ENCODE measurements around the gene KCNQ4. TPM values are rescaled to one million over a fixed set of nuclear protein-coding genes. Genes with fewer than 3 reads are reported as not detected.

KCNQ4 gene
- total and polyA plus RNA-seq, 2 donors (not counting 1 experiment from before 2014, with no cell fraction given) = 0.16 to 0.20 TPM

DNA sequence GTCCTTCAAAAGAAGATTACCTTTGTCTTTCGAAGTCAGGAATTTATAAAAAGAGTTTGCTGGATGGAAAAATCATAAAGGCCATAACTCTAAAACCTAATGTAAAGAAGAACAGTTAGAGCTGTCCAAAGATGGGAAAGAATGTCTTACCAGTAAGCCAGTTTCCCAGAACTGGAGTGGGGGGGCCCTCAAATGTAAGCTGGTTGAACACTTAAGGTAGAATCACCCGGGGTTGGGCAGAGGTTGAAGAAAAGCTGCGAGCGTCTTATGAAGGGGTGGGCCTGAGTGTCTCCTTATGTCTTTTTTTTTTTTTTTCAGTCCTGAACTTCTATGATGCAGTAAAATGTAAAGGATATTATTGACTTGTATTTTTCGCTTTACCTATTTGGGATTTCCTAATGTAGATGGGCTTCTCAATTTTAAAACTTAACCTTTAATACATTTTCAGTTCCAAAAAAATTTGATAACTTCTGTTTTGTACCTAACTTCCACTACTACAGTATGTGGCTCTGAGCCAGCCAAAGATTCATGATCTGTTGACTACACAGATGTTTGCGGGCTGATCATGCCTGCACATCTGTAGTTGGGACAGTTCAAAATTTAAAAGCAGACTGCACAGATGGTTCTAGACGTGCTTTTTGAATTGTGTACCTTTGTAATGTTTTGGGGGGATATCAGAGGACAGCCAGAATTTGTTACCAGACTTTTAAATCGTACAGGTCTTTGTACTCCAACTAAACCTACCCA lies 48.5 kb upstream of the KCNQ4 start:
- ATAC-seq (ENCODE audit: low read depth) (no peak), DNase-seq (no peak)
- Mint-ChIP-seq H3K4me3 (no peak overlapping the region), H3K9me3 (ENCODE audit: insufficient read depth) (no peaks in the 10 kb centered on the region), H3K27me3 (no peaks in the 10 kb centered on the region), H3K27ac (no peak overlapping the region), H3K4me1 (peaks cover 47% of the 10 kb centered on the region)
- POLR2A ChIA-PET = no interaction called here
- Histone ChIP-seq H4K20me1 (ENCODE audit: control insufficient read depth, insufficient read depth, low read length, poor library complexity, severe bottlenecking) (peaks cover 67% of the 10 kb centered on the region), H2AFZ (ENCODE audit: insufficient read depth, low read depth, low read length, poor library complexity, severe bottlenecking) (no peak overlapping the region), H3K9ac (ENCODE audit: low read length) (no peak overlapping the region), H3K79me2 (ENCODE audit: control insufficient read depth, insufficient read depth, low read length) (peaks cover 86% of the 10 kb centered on the region), H3K36me3 (replicated peaks in 1 of 2; ENCODE audit: control extremely low read depth in 1 of 2, control insufficient read depth in 1 of 2, extremely low read depth in 1 of 2, insufficient read depth in 2 of 2, low read length in 1 of 2) (peaks cover 14 to 25% of the 10 kb centered on the region in 2 experiments), H3K9me3 (ENCODE audit: control extremely low read depth in 1 of 3, control insufficient read depth in 2 of 3, insufficient read depth in 1 of 3, low read length in 2 of 3) (no peaks in the 10 kb centered on the region), H3K4me1 (ENCODE audit: control insufficient read depth in 2 of 2, insufficient read depth in 2 of 2, low read length in 2 of 2) (peaks cover 0 to 3% of the 10 kb centered on the region in 2 donors), H3K27me3 (replicated peaks in 1 of 4; ENCODE audit: control extremely low read depth in 1 of 4, control insufficient read depth in 3 of 4, insufficient read depth in 4 of 4, low read length in 3 of 4) (no peaks in the 10 kb centered on the region), H3K4me3 (ENCODE audit: control extremely low read depth in 1 of 5, extremely low read depth in 1 of 5, insufficient read depth in 1 of 5, low read depth in 2 of 5, low read length in 4 of 5) (no peak overlapping the region), H3K27ac (ENCODE audit: low read length in 2 of 2) (peak overlapping the region in 1 of 2 donors; percentile 33), H3K4me2 (replicated peaks; ENCODE audit: low read depth, low read length, poor library complexity, severe bottlenecking) (no peak overlapping the region)
- CTCF ChIA-PET = interaction anchor here (1.0 kb wide), 1 partner anchor 13 kb away, joined by 4 read pairs; no protein-coding TSS in a partner anchor
- intact Hi-C loops (cut with micrococcal nuclease) = no loop called here
- no CpG with 5 or more reads among the region's 8 CpGs for WGBS (ENCODE audit: insufficient coverage)
- TF ChIP-seq, protein P1, sequence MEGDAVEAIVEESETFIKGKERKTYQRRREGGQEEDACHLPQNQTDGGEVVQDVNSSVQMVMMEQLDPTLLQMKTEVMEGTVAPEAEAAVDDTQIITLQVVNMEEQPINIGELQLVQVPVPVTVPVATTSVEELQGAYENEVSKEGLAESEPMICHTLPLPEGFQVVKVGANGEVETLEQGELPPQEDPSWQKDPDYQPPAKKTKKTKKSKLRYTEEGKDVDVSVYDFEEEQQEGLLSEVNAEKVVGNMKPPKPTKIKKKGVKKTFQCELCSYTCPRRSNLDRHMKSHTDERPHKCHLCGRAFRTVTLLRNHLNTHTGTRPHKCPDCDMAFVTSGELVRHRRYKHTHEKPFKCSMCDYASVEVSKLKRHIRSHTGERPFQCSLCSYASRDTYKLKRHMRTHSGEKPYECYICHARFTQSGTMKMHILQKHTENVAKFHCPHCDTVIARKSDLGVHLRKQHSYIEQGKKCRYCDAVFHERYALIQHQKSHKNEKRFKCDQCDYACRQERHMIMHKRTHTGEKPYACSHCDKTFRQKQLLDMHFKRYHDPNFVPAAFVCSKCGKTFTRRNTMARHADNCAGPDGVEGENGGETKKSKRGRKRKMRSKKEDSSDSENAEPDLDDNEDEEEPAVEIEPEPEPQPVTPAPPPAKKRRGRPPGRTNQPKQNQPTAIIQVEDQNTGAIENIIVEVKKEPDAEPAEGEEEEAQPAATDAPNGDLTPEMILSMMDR (IDR thresholded peaks at IDR 0.05) = no peak
- TF ChIP-seq EZH2 (IDR thresholded peaks at IDR 0.05; ENCODE audit: borderline replicate concordance, insufficient read depth, low read depth, low read length, poor library complexity, severe bottlenecking) = no peak

DNA sequence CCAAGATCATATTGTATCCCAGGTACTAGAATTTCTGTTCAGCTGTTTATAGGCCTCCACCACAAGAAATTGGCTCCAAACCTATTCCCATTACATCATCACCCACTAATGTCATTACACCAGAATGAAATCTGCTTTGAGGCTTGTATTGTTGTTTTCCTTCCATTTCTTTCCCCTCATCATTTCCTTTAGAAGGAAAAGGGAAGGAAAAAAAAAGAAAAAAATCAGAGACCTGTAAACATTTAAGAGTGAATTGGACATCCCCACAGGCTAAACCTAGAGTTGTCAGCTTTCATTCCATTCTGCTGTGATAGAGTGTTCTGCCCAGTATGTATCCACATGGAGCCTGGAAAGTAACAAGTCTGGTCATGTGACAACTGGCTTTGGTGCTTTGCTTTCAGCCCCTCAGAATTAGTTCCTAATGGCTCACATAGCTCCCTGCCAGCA lies 47.5 kb upstream of the KCNQ4 start:
- POLR2A ChIA-PET = interaction anchor here (0.8 kb wide), 1 partner anchor 44 kb away, joined by 3 read pairs; the partner anchor contains the start of gene NFYC
- peaks cover 67% of the 10 kb centered on the region for H4K20me1 ChIP-seq (ENCODE audit: control insufficient read depth, insufficient read depth, low read length, poor library complexity, severe bottlenecking)
- TF ChIP-seq, protein P1 (IDR thresholded peaks at IDR 0.05) = no peak
- TF ChIP-seq EZH2 (IDR thresholded peaks at IDR 0.05; ENCODE audit: borderline replicate concordance, insufficient read depth, low read depth, low read length, poor library complexity, severe bottlenecking) = no peak
- no peak for DNase-seq
- CTCF ChIA-PET = no interaction called here
- no peak overlapping the region for H2AFZ ChIP-seq (ENCODE audit: insufficient read depth, low read depth, low read length, poor library complexity, severe bottlenecking)
- peaks cover 14 to 31% of the 10 kb centered on the region in 2 experiments for H3K36me3 ChIP-seq (replicated peaks in 1 of 2; ENCODE audit: control extremely low read depth in 1 of 2, control insufficient read depth in 1 of 2, extremely low read depth in 1 of 2, insufficient read depth in 2 of 2, low read length in 1 of 2)
- H3K9me3 Mint-ChIP-seq (ENCODE audit: insufficient read depth) = no peaks in the 10 kb centered on the region
- no peak overlapping the region for H3K9ac ChIP-seq (ENCODE audit: low read length)
- H3K27ac Mint-ChIP-seq = peak overlapping the region; percentile 37
- peaks cover 43% of the 10 kb centered on the region for H3K4me1 Mint-ChIP-seq
- H3K4me2 ChIP-seq (replicated peaks; ENCODE audit: low read depth, low read length, poor library complexity, severe bottlenecking) = no peak overlapping the region
- H3K9me3 ChIP-seq (ENCODE audit: control extremely low read depth in 1 of 3, control insufficient read depth in 2 of 3, insufficient read depth in 1 of 3, low read length in 2 of 3) = no peaks in the 10 kb centered on the region
- H3K4me3 Mint-ChIP-seq = no peak overlapping the region
- H3K27me3 Mint-ChIP-seq = no peaks in the 10 kb centered on the region
- H3K27me3 ChIP-seq (replicated peaks in 1 of 4; ENCODE audit: control extremely low read depth in 1 of 4, control insufficient read depth in 3 of 4, insufficient read depth in 4 of 4, low read length in 3 of 4) = no peaks in the 10 kb centered on the region
- H3K79me2 ChIP-seq (ENCODE audit: control insufficient read depth, insufficient read depth, low read length) = peaks cover 86% of the 10 kb centered on the region
- peaks cover 0 to 3% of the 10 kb centered on the region in 2 donors for H3K4me1 ChIP-seq (ENCODE audit: control insufficient read depth in 2 of 2, insufficient read depth in 2 of 2, low read length in 2 of 2)
- intact Hi-C loops (cut with micrococcal nuclease) = no loop called here
- H3K4me3 ChIP-seq (ENCODE audit: control extremely low read depth in 1 of 5, extremely low read depth in 1 of 5, insufficient read depth in 1 of 5, low read depth in 2 of 5, low read length in 4 of 5) = no peak overlapping the region
- ATAC-seq (ENCODE audit: low read depth) = no peak
- peak overlapping the region in 1 of 2 donors; percentile 3 for H3K27ac ChIP-seq (ENCODE audit: low read length in 2 of 2)

Data from B cell (primary cell).